Mesenchymal stem cell (in vitro differentiated cells and primary cell): ENCODE measurements around the gene GYPC.
A peak's percentile ranks its signal among the peaks of the same experiment; 100 is the strongest.

Experiments used
- DNase-seq: peaks from one replicate; pipeline ENCODE4 v3.0.0-alpha.2; 2013
- H2AFZ ChIP-seq: one replicate; pipeline ENCODE4 v1.6.1; 2013; ENCODE audit warnings: low read depth, mild to moderate bottlenecking, control low read depth, inconsistent platforms, low read length, moderate library complexity
- H2AK5ac ChIP-seq: 2 replicates; pipeline ENCODE4 v1.6.1; 2013; ENCODE audit warnings: low read length, moderate library complexity, mild to moderate bottlenecking, inconsistent platforms; ENCODE audit not compliant: severe bottlenecking
- H2BK120ac ChIP-seq: one replicate; pipeline ENCODE4 v1.6.1; 2013; ENCODE audit warnings: low read depth, mild to moderate bottlenecking, inconsistent platforms, low read length, moderate library complexity
- H2BK12ac ChIP-seq, 2 experiments: one replicate each; pipeline ENCODE4 v1.6.1; 2013; ENCODE audit warnings: inconsistent platforms in 2 of 2, low read length in 2 of 2, mild to moderate bottlenecking in 2 of 2, moderate library complexity in 2 of 2, control low read depth in 1 of 2
- H2BK15ac ChIP-seq: one replicate; pipeline ENCODE4 v1.6.1; 2013; ENCODE audit warnings: mild to moderate bottlenecking, low read depth, inconsistent platforms; ENCODE audit not compliant: poor library complexity, severe bottlenecking
- H2BK5ac ChIP-seq: 2 replicates; pipeline ENCODE4 v1.6.1; 2013; ENCODE audit warnings: low read depth, mild to moderate bottlenecking, low read length, control low read depth, inconsistent platforms; ENCODE audit not compliant: poor library complexity, severe bottlenecking
- H3K14ac ChIP-seq, 2 experiments: one replicate each; pipeline ENCODE4 v1.6.1; 2013; ENCODE audit warnings: inconsistent platforms in 2 of 2, low read length in 2 of 2, control low read depth in 1 of 2, mild to moderate bottlenecking in 1 of 2, moderate library complexity in 1 of 2
- H3K18ac ChIP-seq, 2 experiments: one replicate each; pipeline ENCODE4 v1.6.1; 2013; ENCODE audit warnings: inconsistent platforms in 2 of 2, low read length in 2 of 2, control low read depth in 1 of 2, low read depth in 1 of 2, mild to moderate bottlenecking in 1 of 2
- H3K23ac ChIP-seq, 2 experiments: one replicate each; pipeline ENCODE4 v1.6.1; 2013; ENCODE audit warnings: inconsistent platforms in 2 of 2, low read length in 2 of 2, mild to moderate bottlenecking in 2 of 2, moderate library complexity in 2 of 2, control low read depth in 1 of 2
- H3K27ac ChIP-seq: 2 replicates; pipeline ENCODE4 v1.5.1; 2013; ENCODE audit warnings: mild to moderate bottlenecking, moderate library complexity, low read length, control low read depth, inconsistent platforms; ENCODE audit not compliant: poor library complexity, severe bottlenecking
- H3K27me3 ChIP-seq, 2 experiments: 2 replicates each; pipeline versions ENCODE4 v1.6.1 to v1.7.0; 2013; ENCODE audit warnings: low read length in 2 of 2, mild to moderate bottlenecking in 2 of 2, moderate library complexity in 2 of 2, control low read depth in 1 of 2, inconsistent platforms in 1 of 2; ENCODE audit not compliant: control insufficient read depth in 1 of 2, insufficient read depth in 1 of 2
- H3K36me3 ChIP-seq, 2 experiments: 2 replicates each; pipeline versions ENCODE4 v1.6.1 to v1.7.0; 2013; ENCODE audit warnings: low read length in 2 of 2, control low read depth in 1 of 2, inconsistent platforms in 1 of 2, low read depth in 1 of 2, mild to moderate bottlenecking in 1 of 2; ENCODE audit not compliant: insufficient read depth in 2 of 2, control insufficient read depth in 1 of 2
- H3K4ac ChIP-seq, 2 experiments: one replicate each; pipeline ENCODE4 v1.6.1; 2013; ENCODE audit warnings: inconsistent platforms in 2 of 2, low read length in 2 of 2, mild to moderate bottlenecking in 2 of 2, moderate library complexity in 2 of 2, control low read depth in 1 of 2, low read depth in 1 of 2
- H3K4me1 ChIP-seq: 2 replicates; pipeline ENCODE4 v1.6.1; 2013; ENCODE audit warnings: low read depth, low read length, control low read depth; ENCODE audit not compliant: control insufficient read depth, insufficient read depth
- H3K4me2 ChIP-seq: 2 replicates; pipeline ENCODE4 v1.6.1; 2013; ENCODE audit warnings: low read length, mild to moderate bottlenecking, inconsistent platforms; ENCODE audit not compliant: poor library complexity, severe bottlenecking
- H3K4me3 ChIP-seq, 2 experiments: 2 replicates each; pipeline versions ENCODE4 v1.5.1 to v1.7.0; 2013; ENCODE audit warnings: low read length in 2 of 2, mild to moderate bottlenecking in 2 of 2, control low read depth in 1 of 2, low read depth in 1 of 2; ENCODE audit not compliant: insufficient read depth in 1 of 2
- H3K79me1 ChIP-seq: replicated peaks from 2 replicates; pipeline ENCODE4 v1.6.1; 2013; ENCODE audit warnings: mild to moderate bottlenecking, control low read depth, low read length, inconsistent platforms; ENCODE audit not compliant: poor library complexity, severe bottlenecking
- H3K9ac ChIP-seq: 2 replicates; pipeline ENCODE4 v1.7.0; 2013; ENCODE audit warnings: mild to moderate bottlenecking, low read length, moderate library complexity
- H3K9me3 ChIP-seq: 2 replicates; pipeline ENCODE4 v1.7.0; 2013; ENCODE audit warnings: mild to moderate bottlenecking, low read length; ENCODE audit not compliant: control insufficient read depth
- H4K8ac ChIP-seq: one replicate; pipeline ENCODE4 v1.6.1; 2013; ENCODE audit warnings: inconsistent platforms, mild to moderate bottlenecking, low read length, moderate library complexity
- H4K91ac ChIP-seq: one replicate; pipeline ENCODE4 v1.6.1; 2013; ENCODE audit warnings: mild to moderate bottlenecking, low read length, inconsistent platforms
- WGBS: methylation state at CpG from one replicate; pipeline ENCODE4 v1.1.7; 2013; ENCODE audit warnings: mixed read lengths; 5-methylcytosine and 5-hydroxymethylcytosine counted together

The GYPC gene

GRCh38 chr2:126652323-126652891 lies 3.6 kb upstream of the GYPC start:
- Histone ChIP-seq H3K14ac (no peak overlapping the region), H3K9me3 (no peaks in the 10 kb centered on the region), H2BK12ac (no peak overlapping the region), H2BK5ac (no peak overlapping the region), H2AFZ (no peak overlapping the region), H4K91ac (no peak overlapping the region), H3K4me2 (no peak overlapping the region), H3K79me1 (no peaks in the 10 kb centered on the region), H3K27me3 (no peaks in the 10 kb centered on the region), H3K4ac (no peak overlapping the region), H3K9ac (no peak overlapping the region), H2AK5ac (no peak overlapping the region), H4K8ac (no peak overlapping the region), H2BK120ac (no peak overlapping the region), H2BK15ac (no peak overlapping the region), H3K23ac (no peak overlapping the region), H3K27ac (no peak overlapping the region), H3K4me3 (no peak overlapping the region), H3K18ac (no peak overlapping the region), H3K36me3 (no peaks in the 10 kb centered on the region), H3K4me1 (peaks cover 6% of the 10 kb centered on the region)
- no peak for DNase-seq
- WGBS: no CpG with 5 or more reads among the region's 1 CpG

GRCh38 chr2:126653109-126653508 lies 2.8 kb upstream of the GYPC start:
- Histone ChIP-seq H3K23ac (no peak overlapping the region), H3K27me3 (no peaks in the 10 kb centered on the region), H3K9ac (no peak overlapping the region), H3K4me2 (no peak overlapping the region), H3K4me3 (no peak overlapping the region), H2BK12ac (peak overlapping the region in 1 of 2 experiments; percentile 29), H3K9me3 (no peaks in the 10 kb centered on the region), H2AFZ (no peak overlapping the region), H3K14ac (no peak overlapping the region), H4K91ac (no peak overlapping the region), H2BK120ac (no peak overlapping the region), H2BK15ac (no peak overlapping the region), H3K27ac (no peak overlapping the region), H3K4ac (peak overlapping the region in 1 of 2 experiments; percentile 13), H3K79me1 (no peaks in the 10 kb centered on the region), H4K8ac (no peak overlapping the region), H2AK5ac (no peak overlapping the region), H3K36me3 (no peaks in the 10 kb centered on the region), H2BK5ac (no peak overlapping the region), H3K18ac (peak overlapping the region; percentile 61 to 78), H3K4me1 (peaks cover 10% of the 10 kb centered on the region)
- 96% methylated on average over 3 of the region's 4 CpGs for whole genome bisulfite sequencing
- DNase-seq: no peak

- H3K79me1 ChIP-seq: no peaks in the 10 kb centered on the region
- no peaks in the 10 kb centered on the region for H3K27me3 ChIP-seq
- 99% methylated on average over 3 of the region's 4 CpGs for WGBS
- H3K9ac ChIP-seq: no peak overlapping the region
- no peak overlapping the region for H2BK120ac ChIP-seq
- H2BK15ac ChIP-seq: no peak overlapping the region
- DNase-seq: no peak
- no peak overlapping the region for H2BK5ac ChIP-seq
- no peaks in the 10 kb centered on the region for H3K9me3 ChIP-seq
- H2AFZ ChIP-seq: no peak overlapping the region
- no peaks in the 10 kb centered on the region for H3K36me3 ChIP-seq
- no peak overlapping the region for H3K27ac ChIP-seq
- no peak overlapping the region for H3K4me3 ChIP-seq
- H3K4ac ChIP-seq: no peak overlapping the region
- H3K14ac ChIP-seq: no peak overlapping the region
- H4K91ac ChIP-seq: no peak overlapping the region
- no peak overlapping the region for H3K18ac ChIP-seq
- H2AK5ac ChIP-seq: no peak overlapping the region
- no peak overlapping the region for H4K8ac ChIP-seq
- H2BK12ac ChIP-seq: no peak overlapping the region
- H3K23ac ChIP-seq: no peak overlapping the region
- no peak overlapping the region for H3K4me2 ChIP-seq
- H3K4me1 ChIP-seq: peaks cover 13% of the 10 kb centered on the region
Measured at GRCh38 chr2:126653761-126654160, 2.2 kb upstream of the GYPC start.

GRCh38 chr2:126655051-126655450 lies 907 bp upstream of the GYPC start:
- Histone ChIP-seq H3K4me2 (peak overlapping the region; percentile 63), H3K79me1 (no peaks in the 10 kb centered on the region), H3K18ac (peak overlapping the region; percentile 37 to 100), H2BK5ac (no peak overlapping the region), H3K4me1 (peaks cover 21% of the 10 kb centered on the region), H3K36me3 (peaks cover 0 to 2% of the 10 kb centered on the region in 2 experiments), H3K4ac (peak overlapping the region; percentile 10 to 60), H2AK5ac (peak overlapping the region; percentile 25), H3K9me3 (no peaks in the 10 kb centered on the region), H3K27me3 (no peaks in the 10 kb centered on the region), H2BK12ac (peak overlapping the region; percentile 67 to 91), H3K27ac (peak overlapping the region; percentile 83), H4K8ac (peak overlapping the region; percentile 59), H3K14ac (no peak overlapping the region), H3K23ac (peak overlapping the region in 1 of 2 experiments; percentile 34), H3K9ac (peak overlapping the region; percentile 100), H2BK120ac (peak overlapping the region; percentile 65), H4K91ac (peak overlapping the region; percentile 8), H2AFZ (peak overlapping the region; percentile 49), H2BK15ac (no peak overlapping the region), H3K4me3 (peak overlapping the region in 1 of 2 experiments; percentile 91)
- peak; percentile 85 for DNase-seq
- 24% methylated on average over 7 of the region's 7 CpGs for WGBS
